Limb (tissue), 2 donors: ENCODE results near the gene ZNF384.

Source experiments
- DNase-seq, 2 donors: peaks; one replicate each; pipeline ENCODE4 v3.0.0-alpha.2; 2016; ENCODE audit errors: extremely low spot score in 2 of 2

The ZNF384 gene

GRCh38 chr12:6620885-6621274 is 68.3 kb downstream of the ZNF384 start:
- no peak for DNase-seq

GRCh38 chr12:6620137-6620884 is 68.9 kb downstream of the ZNF384 start:
- peak; percentile 64 to 80 for DNase-seq

GRCh38 chr12:6618483-6619225 is 70.5 kb downstream of the ZNF384 start:
- DNase-seq = no peak
